22Rv1 (cell line): ENCODE measurements around the gene TRIM25.

Experiments
- CTCF ChIP-seq: fragments of 450-650 bp; IDR thresholded peaks from 2 replicates; pipeline ENCODE4 v1.5.1; 2017; ENCODE audit warnings: mild to moderate bottlenecking
- ZFX ChIP-seq: fragments of 450-650 bp; IDR thresholded peaks from 2 replicates; pipeline ENCODE4 v1.6.1; 2017; ENCODE audit warnings: antibody characterized with exemption, borderline replicate concordance

GRCh38 chr17:56887105-56887504 lies 26.7 kb downstream of the TRIM25 start:
- no peak for TF ChIP-seq CTCF
- no peak for TF ChIP-seq ZFX
